NCI-H2107 treated with DMSO at 0.1 percent for 48 hours (cell line): ENCODE measurements around the gene CTSD.

Experiments
- DNase-seq: peaks from one replicate; lab custom pipeline; 2025; ENCODE audit not compliant: unreplicated experiment; lab: John Stamatoyannopoulos, UW

Gene CTSD

GRCh38 chr11:1756791-1757771, 6.6 kb downstream of the CTSD start:
- no peak for DNase-seq

GRCh38 chr11:1755692-1756561, 7.8 kb downstream of the CTSD start:
- peak; percentile 14 for DNase-seq

GRCh38 chr11:1755344-1755691, 8.4 kb downstream of the CTSD start:
- no peak for DNase-seq

GRCh38 chr11:1754376-1755150, 9.2 kb downstream of the CTSD start:
- DNase-seq = no peak

- no peak for DNase-seq
These were observed 9.8 kb downstream of the CTSD start for GRCh38 chr11:1753929-1754305.

- no peak for DNase-seq
These were observed 10.3 kb downstream of the CTSD start for GRCh38 chr11:1753229-1753928.

GRCh38 chr11:1752907-1753228, 10.9 kb downstream of the CTSD start:
- DNase-seq = no peak

GRCh38 chr11:1751999-1752906, 11.5 kb downstream of the CTSD start:
- DNase-seq = no peak

GRCh38 chr11:1751531-1751921, 12.2 kb downstream of the CTSD start:
- no peak for DNase-seq

GRCh38 chr11:1750840-1751530, 12.7 kb downstream of the CTSD start:
- DNase-seq = no peak

- no peak for DNase-seq
These were observed 13.3 kb downstream of the CTSD start, which contains the start of gene IFITM10 for GRCh38 chr11:1750481-1750839. TSS of gene IFITM10 (minus strand) at chr11:1750595. CDS start at chr11:1750442, 153 bp downstream.

GRCh38 chr11:1749395-1750351, 14.1 kb downstream of the CTSD start:
- DNase-seq = no peak

- no peak for DNase-seq
These were observed 14.9 kb downstream of the CTSD start for GRCh38 chr11:1748636-1749394.

- no peak for DNase-seq
These were observed 15.7 kb downstream of the CTSD start for GRCh38 chr11:1747753-1748635.

GRCh38 chr11:1746956-1747752, 16.6 kb downstream of the CTSD start:
- no peak for DNase-seq
